H7 (cell line): ENCODE results near the gene NEDD4L. TPM values are rescaled to one million over a fixed set of nuclear protein-coding genes. Genes with fewer than 3 reads are reported as not detected.
"Not testable (repeated sequence)": the region's sequence is repeated elsewhere in the genome, so short reads cannot be mapped to it uniquely, and the experiment has no call there.

Source experiments
- DNase-seq: peaks from one replicate; pipeline ENCODE4 v3.0.0; 2012
- H3K27me3 ChIP-seq: 2 replicates; pipeline ENCODE4 v1.6.0; 2011; ENCODE audit warnings: mild to moderate bottlenecking, low read length; ENCODE audit not compliant: control insufficient read depth, insufficient read depth
- H3K36me3 ChIP-seq: replicated peaks from 2 replicates; pipeline ENCODE4 v1.5.1; 2011; ENCODE audit warnings: low read length; ENCODE audit not compliant: control insufficient read depth, insufficient read depth
- H3K4me3 ChIP-seq: 2 replicates; pipeline ENCODE4 v1.5.1; 2011; ENCODE audit warnings: low read depth, mild to moderate bottlenecking, control low read depth, low read length, moderate library complexity; ENCODE audit not compliant: insufficient read depth
- total RNA-seq: library from RNA; depleted of rRNA; stranded (reverse); fragments of >200 nt; shearing (Covaris generic); gene quantifications from 2 replicates; pipeline ENCODE4 v1.2.3, GENCODE V29; 2014; rRNA removed

NEDD4L gene
- total RNA-seq: 39.8 and 44.1 TPM in 2 replicates

- DNase-seq: peak; percentile 93
- Histone ChIP-seq H3K36me3 (no peaks in the 10 kb centered on the region), H3K27me3 (no peaks in the 10 kb centered on the region), H3K4me3 (peak within 1 kb of the TSS; percentile 92)
Measured at GRCh38 chr18:58043491-58044369, at the start of gene NEDD4L. Gene NEDD4L, plus strand, starts transcription at chr18:58044226. Its CDS starts 435 bp downstream, at chr18:58044661.

- Histone ChIP-seq H3K4me3 (no peak overlapping the region), H3K27me3 (no peaks in the 10 kb centered on the region), H3K36me3 (no peaks in the 10 kb centered on the region)
- DNase-seq: no peak
Measured at GRCh38 chr18:57995331-57995730, 48.7 kb upstream of the NEDD4L start.

DNA sequence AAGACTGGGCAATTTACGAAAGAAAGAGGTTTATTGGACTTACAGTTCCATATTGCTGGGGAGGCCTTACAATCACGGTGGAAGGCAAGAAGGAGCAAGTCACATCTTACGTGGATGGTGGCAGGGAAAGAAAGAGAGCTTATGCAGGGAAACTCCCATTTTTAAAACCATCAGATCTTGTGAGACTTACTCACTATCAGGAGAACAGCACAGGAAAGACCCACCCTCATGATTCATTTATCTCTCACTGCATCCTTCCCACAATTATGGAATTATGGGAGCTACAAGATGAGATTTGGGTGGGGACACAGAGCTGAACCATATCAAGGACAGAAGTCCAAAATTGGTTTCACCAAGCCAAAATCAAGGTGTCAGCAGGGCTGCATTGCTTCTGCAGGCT, 47.1 kb upstream of the NEDD4L start:
- not testable (repeated sequence) for H3K4me3 ChIP-seq, H3K27me3 ChIP-seq, H3K36me3 ChIP-seq, DNase-seq

- Histone ChIP-seq H3K4me3 (no peak overlapping the region), H3K27me3 (no peaks in the 10 kb centered on the region), H3K36me3 (no peaks in the 10 kb centered on the region)
- no peak for DNase-seq
Measured at GRCh38 chr18:57997820-57998219, 46.2 kb upstream of the NEDD4L start.

- DNase-seq: no peak
- Histone ChIP-seq H3K4me3 (no peak overlapping the region), H3K36me3 (no peaks in the 10 kb centered on the region), H3K27me3 (no peaks in the 10 kb centered on the region)
Measured at GRCh38 chr18:57998461-57998860, 45.6 kb upstream of the NEDD4L start.

- Histone ChIP-seq H3K27me3 (no peaks in the 10 kb centered on the region; the same call in 1 of the 2 replicates), H3K36me3 (no peaks in the 10 kb centered on the region), H3K4me3 (no peak overlapping the region)
- DNase-seq: no peak
Measured at GRCh38 chr18:58004317-58004716, 39.7 kb upstream of the NEDD4L start.

- no peak for DNase-seq
- H3K27me3 ChIP-seq: no peaks in the 10 kb centered on the region; the same call in 1 of the 2 replicates
- H3K4me3 ChIP-seq: no peak overlapping the region
- H3K36me3 ChIP-seq: no peaks in the 10 kb centered on the region
Measured at GRCh38 chr18:58005011-58005410, 39.0 kb upstream of the NEDD4L start.

DNA sequence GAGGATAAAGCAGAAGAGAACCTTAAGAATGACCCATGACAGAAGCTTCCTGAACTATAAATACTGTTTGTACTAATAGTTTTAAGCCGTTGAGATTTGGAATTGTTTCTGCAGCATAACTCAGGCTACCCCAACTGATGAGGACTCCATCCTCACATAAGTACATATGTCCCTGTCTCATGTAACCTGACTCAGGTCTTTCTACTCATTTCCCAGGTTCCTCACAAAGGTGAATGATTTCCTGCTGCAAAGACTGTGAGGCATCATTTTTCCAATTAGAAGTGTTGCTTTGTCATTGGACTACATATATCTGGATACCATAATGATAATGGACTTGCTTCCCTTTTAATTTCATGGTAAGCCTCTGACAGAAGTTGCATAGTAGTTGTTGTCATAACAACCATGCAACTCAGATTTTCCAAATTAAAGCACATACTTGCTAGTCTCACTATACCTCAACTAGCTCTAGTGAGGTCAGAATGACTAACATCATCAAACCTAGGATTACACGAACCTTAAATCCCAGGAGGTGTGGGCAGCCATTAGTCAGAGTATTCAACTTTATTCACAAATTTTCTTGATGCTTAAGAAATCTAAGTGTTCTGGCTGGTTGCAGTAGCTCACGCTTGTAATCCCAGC, 38.0 kb upstream of the NEDD4L start:
- H3K27me3 ChIP-seq: no peaks in the 10 kb centered on the region; the same call in 1 of the 2 replicates
- DNase-seq: no peak
- H3K4me3 ChIP-seq: no peak overlapping the region
- no peaks in the 10 kb centered on the region for H3K36me3 ChIP-seq

- Histone ChIP-seq H3K4me3 (no peak overlapping the region), H3K36me3 (no peaks in the 10 kb centered on the region)
- no peak for DNase-seq
Measured at GRCh38 chr18:58009166-58009565, 34.9 kb upstream of the NEDD4L start.

DNA sequence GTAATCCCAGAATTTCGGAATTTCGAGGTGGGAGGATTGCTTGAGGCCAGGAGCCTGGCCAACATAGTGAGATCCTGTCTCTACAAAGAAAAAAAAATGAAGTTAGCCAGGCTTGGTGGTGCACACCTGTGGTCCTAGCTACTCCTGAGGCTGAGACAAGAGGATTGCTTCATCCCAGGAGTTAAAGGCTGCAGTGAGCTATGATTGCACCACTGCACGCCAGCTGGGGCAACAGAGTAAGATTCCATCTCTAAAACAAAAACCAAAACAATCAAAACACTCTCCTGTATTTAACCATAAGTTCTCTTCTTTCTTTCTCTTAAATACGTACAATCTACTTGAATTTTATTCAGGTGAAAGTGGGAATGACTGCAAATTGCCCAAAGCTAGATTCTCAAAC, 33.8 kb upstream of the NEDD4L start:
- Histone ChIP-seq H3K36me3 (no peaks in the 10 kb centered on the region), H3K27me3 (no peaks in the 10 kb centered on the region; the same call in 1 of the 2 replicates), H3K4me3 (no peak overlapping the region)
- no peak for DNase-seq

More at GRCh38 chr18:58009166-58009565, 34.9 kb upstream of the NEDD4L start:
- no peaks in the 10 kb centered on the region; the same call in 1 of the 2 replicates for H3K27me3 ChIP-seq

DNA sequence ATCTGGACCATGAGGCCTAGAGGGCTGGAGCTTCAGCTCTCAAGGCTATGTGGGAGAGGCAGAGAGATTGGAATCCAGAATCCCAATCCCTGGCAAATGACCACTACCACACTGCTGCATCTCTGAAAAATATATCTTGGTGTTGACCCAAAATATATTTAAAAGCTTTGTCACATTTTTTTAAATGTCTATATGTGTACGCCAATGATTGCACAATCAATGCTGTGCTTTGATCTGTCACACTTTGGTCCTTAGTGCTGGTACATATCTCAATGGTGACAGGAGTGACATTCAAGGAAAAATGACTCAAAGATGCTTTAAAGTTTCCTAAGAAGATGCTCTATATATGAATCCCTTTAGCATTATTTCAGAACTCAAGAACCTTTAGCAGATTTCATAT, 31.7 kb upstream of the NEDD4L start:
- DNase-seq: no peak
- Histone ChIP-seq H3K27me3 (no peaks in the 10 kb centered on the region), H3K4me3 (no peak overlapping the region), H3K36me3 (no peaks in the 10 kb centered on the region)

DNA sequence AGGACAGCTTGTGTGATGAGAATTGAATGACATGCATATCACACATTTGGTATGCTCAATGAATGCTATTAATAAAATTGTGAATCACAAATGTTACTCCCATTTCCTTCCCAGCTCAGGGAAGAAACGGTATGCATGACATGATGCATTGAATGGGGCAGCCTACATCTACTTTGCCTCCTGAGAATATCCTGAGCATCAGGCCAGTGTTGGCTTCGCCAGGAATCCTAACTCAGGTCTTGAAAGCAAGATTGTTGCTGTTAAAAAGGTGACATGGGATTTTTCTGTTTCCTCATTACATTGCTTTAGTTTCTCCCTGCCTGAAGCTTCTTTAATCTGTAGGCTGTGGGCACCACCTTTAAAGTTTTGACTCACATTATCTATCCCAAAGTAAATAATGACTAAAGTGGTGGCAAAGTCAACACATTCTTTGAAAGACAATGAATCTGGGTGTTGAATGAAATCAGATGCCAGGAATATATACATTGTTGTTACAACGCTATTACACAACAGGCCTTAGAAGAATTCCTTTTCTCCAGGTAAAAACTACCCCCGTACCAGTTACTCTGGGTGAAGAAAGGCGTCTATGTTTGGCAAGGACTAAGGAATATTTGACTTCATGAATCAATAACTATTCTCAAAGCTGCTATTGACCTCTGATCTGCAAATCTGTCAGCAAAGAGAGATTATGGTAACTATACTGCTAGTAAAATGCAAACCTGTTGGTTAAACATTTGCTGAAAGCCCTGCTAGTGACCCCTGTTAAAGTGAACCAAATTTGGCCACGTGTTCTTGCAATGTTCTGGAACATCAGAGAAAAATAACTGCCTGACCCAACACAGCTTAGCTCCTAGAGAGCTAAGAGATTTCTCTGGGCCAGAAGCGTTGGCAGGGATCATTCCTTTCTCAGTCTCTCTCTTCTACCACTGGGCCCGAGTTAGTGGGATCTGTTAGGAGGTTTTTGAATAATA, 30.5 kb upstream of the NEDD4L start:
- DNase-seq: no peak
- no peak overlapping the region for H3K4me3 ChIP-seq
- no peaks in the 10 kb centered on the region for H3K36me3 ChIP-seq
- no peaks in the 10 kb centered on the region for H3K27me3 ChIP-seq

GRCh38 chr18:58015065-58015780, 28.8 kb upstream of the NEDD4L start:
- no peaks in the 10 kb centered on the region for H3K27me3 ChIP-seq
- peak; percentile 19 for DNase-seq
- no peaks in the 10 kb centered on the region for H3K36me3 ChIP-seq
- no peak overlapping the region for H3K4me3 ChIP-seq

GRCh38 chr18:58017267-58017666, 26.8 kb upstream of the NEDD4L start:
- no peak for DNase-seq
- no peak overlapping the region for H3K4me3 ChIP-seq
- no peaks in the 10 kb centered on the region for H3K27me3 ChIP-seq
- H3K36me3 ChIP-seq: no peaks in the 10 kb centered on the region
